Astrocyte (in vitro differentiated cells and primary cell): Measurements from ENCODE around the gene GPR42. TPM values are rescaled to one million over a fixed set of nuclear protein-coding genes. Genes with fewer than 3 reads are reported as not detected.

Source experiments
- DNase-seq: peaks from one replicate; pipeline ENCODE4 v3.0.0-alpha.2; 2010; ENCODE audit warnings: low read depth
- FAIRE-seq: peaks from 2 replicates; lab custom pipeline; 2011; peaks lifted over from hg19 to GRCh38; lab: Jason Lieb, UNC
- H2AFZ ChIP-seq: 2 replicates; pipeline ENCODE4 v1.6.0; 2012; ENCODE audit warnings: low read depth, low read length, inconsistent platforms
- H3K27ac ChIP-seq: 2 replicates; pipeline ENCODE4 v1.5.1; 2011; ENCODE audit warnings: low read depth, low read length, inconsistent platforms
- H3K27me3 ChIP-seq: 2 replicates; pipeline ENCODE4 v1.6.0; 2011; ENCODE audit warnings: low read length, inconsistent platforms; ENCODE audit not compliant: insufficient read depth
- H3K36me3 ChIP-seq: 2 replicates; pipeline ENCODE4 v1.5.1; 2011; ENCODE audit warnings: low read length, inconsistent platforms; ENCODE audit not compliant: insufficient read depth
- H3K4me1 ChIP-seq: 2 replicates; pipeline ENCODE4 v1.5.1; 2011; ENCODE audit warnings: low read length, inconsistent platforms; ENCODE audit not compliant: insufficient read depth
- H3K4me2 ChIP-seq: 2 replicates; pipeline ENCODE4 v1.6.0; 2012; ENCODE audit warnings: low read length, inconsistent platforms
- H3K4me3 ChIP-seq: 2 replicates; pipeline ENCODE4 v1.5.1; 2011; ENCODE audit warnings: low read depth, mild to moderate bottlenecking, low read length, inconsistent platforms; ENCODE audit not compliant: insufficient read depth
- H3K79me2 ChIP-seq: 2 replicates; pipeline ENCODE4 v1.6.0; 2012; ENCODE audit warnings: mild to moderate bottlenecking, low read length, inconsistent platforms; ENCODE audit not compliant: insufficient read depth
- H3K9ac ChIP-seq: 2 replicates; pipeline ENCODE4 v1.6.0; 2012; ENCODE audit warnings: mild to moderate bottlenecking, low read length, inconsistent platforms
- H3K9me3 ChIP-seq: 2 replicates; pipeline ENCODE4 v1.5.1; 2012; ENCODE audit warnings: low read depth, mild to moderate bottlenecking, low read length, inconsistent platforms; ENCODE audit not compliant: insufficient read depth
- H4K20me1 ChIP-seq: 2 replicates; pipeline ENCODE4 v1.6.0; 2012; ENCODE audit warnings: low read length, inconsistent platforms; ENCODE audit not compliant: insufficient read depth
- H3K27ac Mint-ChIP-seq: one replicate; pipeline ENCODE4 v1.8.0; 2021; ENCODE audit warnings: mild to moderate bottlenecking, mixed read lengths; ENCODE audit not compliant: unreplicated experiment
- H3K27me3 Mint-ChIP-seq: one replicate; pipeline ENCODE4 v1.8.0; 2021; ENCODE audit warnings: low read depth, mixed read lengths; ENCODE audit not compliant: unreplicated experiment
- H3K36me3 Mint-ChIP-seq: one replicate; pipeline ENCODE4 v1.8.0; 2021; ENCODE audit warnings: low read depth, mixed read lengths; ENCODE audit not compliant: unreplicated experiment
- H3K4me1 Mint-ChIP-seq: one replicate; pipeline ENCODE4 v1.8.0; 2021; ENCODE audit warnings: low read depth, mixed read lengths; ENCODE audit not compliant: unreplicated experiment
- H3K4me3 Mint-ChIP-seq: one replicate; pipeline ENCODE4 v1.8.0; 2021; ENCODE audit warnings: mild to moderate bottlenecking, moderate library complexity, mixed read lengths; ENCODE audit not compliant: unreplicated experiment
- H3K9me3 Mint-ChIP-seq: one replicate; pipeline ENCODE4 v1.8.0; 2021; ENCODE audit warnings: mild to moderate bottlenecking, mixed read lengths; ENCODE audit not compliant: unreplicated experiment
- EZH2 ChIP-seq: IDR thresholded peaks from 2 replicates; pipeline ENCODE4 v1.6.1; 2012; ENCODE audit warnings: mild to moderate bottlenecking, low read length, inconsistent platforms; ENCODE audit not compliant: insufficient read depth
- total RNA-seq: library from RNA; stranded (reverse); gene quantifications from 2 replicates; pipeline ENCODE4 v1.2.1, GENCODE V29; 2021
- TF ChIP-seq, protein P1 (sequence below): IDR thresholded peaks from 2 replicates; pipeline ENCODE4 v1.5.1; 2011; ENCODE audit warnings: low read depth, mild to moderate bottlenecking, inconsistent platforms, low read length, moderate library complexity; ENCODE audit not compliant: insufficient read depth

Gene GPR42
- total RNA-seq, 1 donor from 2014 or later: not detected

DNA sequence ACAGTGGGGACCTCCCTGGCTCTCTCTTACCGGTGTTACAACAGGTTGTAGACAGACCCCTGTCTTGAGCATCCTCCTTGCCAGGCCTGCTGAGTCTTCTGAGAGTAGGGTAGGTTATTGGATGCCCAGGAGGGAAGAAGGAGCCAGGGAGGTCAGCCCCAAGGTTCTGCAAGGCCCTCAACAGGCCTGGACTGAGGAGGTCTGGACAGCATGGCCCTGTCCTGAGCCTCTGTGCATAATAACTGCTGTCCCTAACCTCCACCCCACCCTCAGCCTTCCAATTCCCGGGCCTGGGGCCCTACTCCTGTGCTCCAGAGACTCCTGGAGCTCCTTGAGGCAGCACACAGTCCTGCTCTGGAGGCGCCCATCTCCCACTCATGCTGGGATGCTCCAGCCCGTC is 41.5 kb upstream of the GPR42 start:
- FAIRE-seq: no peak
- H3K4me1 Mint-ChIP-seq: peaks cover 3% of the 10 kb centered on the region
- no peak overlapping the region for H3K4me2 ChIP-seq
- no peaks in the 10 kb centered on the region for H3K9me3 Mint-ChIP-seq
- no peak overlapping the region for H3K9ac ChIP-seq
- DNase-seq: no peak
- no peak overlapping the region for H3K27ac Mint-ChIP-seq
- no peak for TF ChIP-seq EZH2
- TF ChIP-seq, protein P1, sequence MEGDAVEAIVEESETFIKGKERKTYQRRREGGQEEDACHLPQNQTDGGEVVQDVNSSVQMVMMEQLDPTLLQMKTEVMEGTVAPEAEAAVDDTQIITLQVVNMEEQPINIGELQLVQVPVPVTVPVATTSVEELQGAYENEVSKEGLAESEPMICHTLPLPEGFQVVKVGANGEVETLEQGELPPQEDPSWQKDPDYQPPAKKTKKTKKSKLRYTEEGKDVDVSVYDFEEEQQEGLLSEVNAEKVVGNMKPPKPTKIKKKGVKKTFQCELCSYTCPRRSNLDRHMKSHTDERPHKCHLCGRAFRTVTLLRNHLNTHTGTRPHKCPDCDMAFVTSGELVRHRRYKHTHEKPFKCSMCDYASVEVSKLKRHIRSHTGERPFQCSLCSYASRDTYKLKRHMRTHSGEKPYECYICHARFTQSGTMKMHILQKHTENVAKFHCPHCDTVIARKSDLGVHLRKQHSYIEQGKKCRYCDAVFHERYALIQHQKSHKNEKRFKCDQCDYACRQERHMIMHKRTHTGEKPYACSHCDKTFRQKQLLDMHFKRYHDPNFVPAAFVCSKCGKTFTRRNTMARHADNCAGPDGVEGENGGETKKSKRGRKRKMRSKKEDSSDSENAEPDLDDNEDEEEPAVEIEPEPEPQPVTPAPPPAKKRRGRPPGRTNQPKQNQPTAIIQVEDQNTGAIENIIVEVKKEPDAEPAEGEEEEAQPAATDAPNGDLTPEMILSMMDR: no peak
- no peaks in the 10 kb centered on the region for H4K20me1 ChIP-seq
- H3K4me3 ChIP-seq: no peak overlapping the region
- H3K27me3 ChIP-seq: no peaks in the 10 kb centered on the region
- H3K36me3 ChIP-seq: no peaks in the 10 kb centered on the region
- no peak overlapping the region for H2AFZ ChIP-seq
- no peaks in the 10 kb centered on the region for H3K79me2 ChIP-seq
- H3K27me3 Mint-ChIP-seq: peaks cover 24% of the 10 kb centered on the region
- H3K36me3 Mint-ChIP-seq: no peaks in the 10 kb centered on the region
- H3K27ac ChIP-seq: no peak overlapping the region
- no peaks in the 10 kb centered on the region for H3K4me1 ChIP-seq
- no peak overlapping the region for H3K4me3 Mint-ChIP-seq
- no peaks in the 10 kb centered on the region for H3K9me3 ChIP-seq

DNA sequence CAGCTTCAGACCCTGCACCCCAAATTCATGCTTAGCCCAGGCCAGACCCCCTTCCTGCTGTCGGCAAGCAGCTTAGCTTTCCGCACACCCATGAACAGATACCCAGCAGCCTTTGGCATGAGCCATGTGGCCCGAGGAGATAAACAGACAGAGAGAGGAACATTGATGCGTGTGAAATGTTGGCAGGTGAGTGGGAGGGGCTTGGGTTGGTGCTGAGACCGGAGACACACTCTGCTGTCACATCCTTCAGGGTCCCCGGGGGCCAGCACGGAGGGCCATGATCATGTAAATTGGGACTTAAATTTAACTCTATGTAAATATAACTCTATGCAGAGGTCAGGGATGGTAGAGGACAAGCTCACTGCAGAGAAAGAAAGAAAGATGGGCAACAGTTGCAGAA is 40.4 kb upstream of the GPR42 start:
- no peak for TF ChIP-seq EZH2
- TF ChIP-seq, protein P1: no peak
- DNase-seq (no peak), FAIRE-seq (no peak)
- Mint-ChIP-seq H3K4me3 (no peak overlapping the region), H3K27ac (no peak overlapping the region), H3K27me3 (peaks cover 28% of the 10 kb centered on the region), H3K9me3 (no peaks in the 10 kb centered on the region), H3K4me1 (peaks cover 3% of the 10 kb centered on the region), H3K36me3 (no peaks in the 10 kb centered on the region)
- H3K9me3 ChIP-seq: no peaks in the 10 kb centered on the region
- H4K20me1 ChIP-seq: no peaks in the 10 kb centered on the region
- H3K4me1 ChIP-seq: no peaks in the 10 kb centered on the region
- H3K27me3 ChIP-seq: no peaks in the 10 kb centered on the region
- H3K9ac ChIP-seq: no peak overlapping the region
- no peak overlapping the region for H3K4me2 ChIP-seq
- no peak overlapping the region for H3K27ac ChIP-seq
- H3K4me3 ChIP-seq: no peak overlapping the region
- no peaks in the 10 kb centered on the region for H3K79me2 ChIP-seq
- H2AFZ ChIP-seq: no peak overlapping the region
- no peaks in the 10 kb centered on the region for H3K36me3 ChIP-seq

DNA sequence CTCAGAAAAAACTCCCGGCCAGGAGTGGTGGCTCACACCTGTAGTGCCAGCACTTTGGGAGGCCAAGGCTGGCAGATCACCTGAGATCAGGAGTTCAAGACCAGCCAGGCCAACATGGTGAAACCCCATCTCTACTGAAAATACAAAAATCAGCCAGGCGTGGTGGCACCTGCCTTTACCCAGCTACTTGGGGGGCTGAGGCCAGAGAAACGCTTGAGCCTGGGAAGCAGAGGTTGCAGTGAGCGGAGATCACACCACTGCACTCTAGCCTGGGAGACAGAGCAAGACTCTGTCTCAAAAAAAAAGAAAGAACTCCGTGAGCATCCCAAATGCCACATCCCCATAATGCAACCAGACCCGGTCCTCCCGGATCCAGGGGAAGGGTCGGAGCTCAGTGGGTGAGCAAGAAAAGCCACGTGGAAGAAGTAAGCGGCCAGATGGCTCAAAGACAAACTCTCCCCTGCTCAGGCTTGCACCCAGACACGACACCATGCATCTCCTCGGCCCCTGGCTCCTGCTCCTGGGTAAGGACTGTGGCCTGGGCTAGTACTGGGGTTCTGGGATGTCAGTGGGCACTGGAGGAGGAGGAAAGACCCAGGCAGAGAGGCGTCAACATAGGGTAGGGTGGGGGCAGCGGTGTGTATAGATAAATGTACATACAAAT is 39.2 kb upstream of the GPR42 start:
- Mint-ChIP-seq H3K27ac (no peak overlapping the region), H3K4me1 (peaks cover 3% of the 10 kb centered on the region), H3K9me3 (no peaks in the 10 kb centered on the region), H3K4me3 (no peak overlapping the region), H3K27me3 (peaks cover 25% of the 10 kb centered on the region), H3K36me3 (no peaks in the 10 kb centered on the region)
- no peak overlapping the region for H3K4me3 ChIP-seq
- H3K9me3 ChIP-seq: no peaks in the 10 kb centered on the region
- no peak overlapping the region for H3K4me2 ChIP-seq
- H4K20me1 ChIP-seq: no peaks in the 10 kb centered on the region
- H3K27ac ChIP-seq: no peak overlapping the region
- H3K36me3 ChIP-seq: no peaks in the 10 kb centered on the region
- TF ChIP-seq, protein P1: no peak
- TF ChIP-seq EZH2: no peak
- no peaks in the 10 kb centered on the region for H3K27me3 ChIP-seq
- no peak overlapping the region for H3K9ac ChIP-seq
- H3K79me2 ChIP-seq: no peaks in the 10 kb centered on the region
- H2AFZ ChIP-seq: no peak overlapping the region
- DNase-seq (no peak), FAIRE-seq (no peak)
- no peaks in the 10 kb centered on the region for H3K4me1 ChIP-seq
